Ovary (tissue), 3 donors: ENCODE results near the gene CAMKV.

Experiments used
- CTCF ChIP-seq, 3 donors: fragments of 450-650 bp in 2 of 3; fragments of 200-600 bp in 1 of 3; IDR thresholded peaks; one replicate each; pipeline versions ENCODE4 v1.5.1 to v1.8.0; 2016 to 2022; ENCODE audit warnings: antibody characterized with exemption in 3 of 3, mild to moderate bottlenecking in 1 of 3
- EP300 ChIP-seq: sonication (generic); formaldehyde crosslinking; IDR thresholded peaks from one replicate; pipeline ENCODE4 v1.6.1; 2017; ENCODE audit warnings: antibody characterized with exemption
- POLR2A ChIP-seq: fragments of 450-650 bp; IDR thresholded peaks from one replicate; pipeline ENCODE4 v1.6.1; 2017; ENCODE audit warnings: antibody characterized with exemption, mild to moderate bottlenecking, moderate library complexity
- donor health status: DM: no; HTN: no; CAD: no.

DNA sequence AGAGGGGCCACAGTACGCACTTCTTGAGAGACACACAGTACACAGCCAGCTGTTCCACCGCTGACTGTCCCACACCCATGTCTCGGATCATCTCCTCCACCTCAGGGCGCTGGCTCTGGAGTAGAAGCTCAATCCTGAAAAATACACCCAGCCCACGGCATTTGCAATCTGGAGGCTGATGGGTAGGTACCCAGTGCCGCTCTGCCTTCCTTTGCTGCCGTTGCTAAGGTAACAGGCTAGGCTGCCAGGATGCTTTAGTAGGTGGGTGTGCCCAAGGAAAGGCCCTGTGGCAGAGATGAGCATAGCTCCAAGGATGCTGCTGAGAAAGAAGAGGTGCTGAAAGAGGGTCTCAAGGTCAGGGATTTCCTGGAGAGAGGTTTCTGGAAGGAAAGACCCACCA, 27.9 kb downstream of the CAMKV start:
- no peak for TF ChIP-seq CTCF (IDR thresholded peaks at IDR 0.05)
- TF ChIP-seq EP300 = no peak
- no peak for TF ChIP-seq POLR2A
